MM.1S (cell line): ENCODE data around the gene TAS2R14.

ENCODE experiments used
- DNase-seq: peaks from one replicate; pipeline ENCODE4 v3.0.0-alpha.2; 2015
- H2AFZ ChIP-seq: fragments of 300-600 bp; sonication (generic); 2 replicates; pipeline ENCODE4 v1.6.0; 2016; ENCODE audit warnings: antibody characterized with exemption, low read length
- H3F3A ChIP-seq: fragments of 300-600 bp; sonication (generic); 2 replicates; pipeline ENCODE4 v1.6.1; 2016; ENCODE audit warnings: mild to moderate bottlenecking, antibody characterized with exemption, low read length, moderate library complexity, mixed read lengths; ENCODE audit not compliant: insufficient read depth
- H3K27ac ChIP-seq: fragments of 300-600 bp; sonication (generic); 2 replicates; pipeline ENCODE4 v1.5.1; 2016; ENCODE audit warnings: mild to moderate bottlenecking, low read length
- H3K27me3 ChIP-seq: fragments of 300-600 bp; sonication (generic); replicated peaks from 2 replicates; pipeline ENCODE4 v1.6.0; 2016; ENCODE audit warnings: low read length; ENCODE audit not compliant: insufficient read depth
- H3K36me3 ChIP-seq: fragments of 300-600 bp; sonication (generic); replicated peaks from 2 replicates; pipeline ENCODE4 v1.6.1; 2016; ENCODE audit warnings: mild to moderate bottlenecking, low read length, mixed read lengths; ENCODE audit not compliant: insufficient read depth
- H3K4me1 ChIP-seq: fragments of 300-600 bp; sonication (generic); 2 replicates; pipeline ENCODE4 v1.6.1; 2016; ENCODE audit warnings: low read length, mixed read lengths
- H3K4me2 ChIP-seq: fragments of 300-600 bp; sonication (generic); 2 replicates; pipeline ENCODE4 v1.6.0; 2016; ENCODE audit warnings: low read depth, low read length
- H3K4me3 ChIP-seq: fragments of 300-600 bp; sonication (generic); 2 replicates; pipeline ENCODE4 v1.5.1; 2016; ENCODE audit warnings: low read length, mixed read lengths
- H3K79me2 ChIP-seq: fragments of 300-600 bp; sonication (generic); 2 replicates; pipeline ENCODE4 v1.6.1; 2016; ENCODE audit warnings: mixed run types, low read length, mixed read lengths
- H3K9ac ChIP-seq: fragments of 300-600 bp; sonication (generic); 2 replicates; pipeline ENCODE4 v1.6.1; 2016; ENCODE audit warnings: low read length, mixed read lengths
- H3K9me2 ChIP-seq: fragments of 300-600 bp; sonication (generic); replicated peaks from 2 replicates; pipeline ENCODE4 v1.6.1; 2016; ENCODE audit warnings: mild to moderate bottlenecking, low read length, mixed read lengths; ENCODE audit not compliant: insufficient read depth
- H3K9me3 ChIP-seq: fragments of 300-600 bp; sonication (generic); replicated peaks from 2 replicates; pipeline ENCODE4 v1.6.1; 2016; ENCODE audit warnings: mild to moderate bottlenecking, low read length, mixed read lengths; ENCODE audit not compliant: insufficient read depth
- H4K20me1 ChIP-seq: fragments of 300-600 bp; sonication (generic); 2 replicates; pipeline ENCODE4 v1.6.1; 2016; ENCODE audit warnings: mild to moderate bottlenecking, low read length, moderate library complexity, mixed read lengths; ENCODE audit not compliant: insufficient read depth
- CTCF ChIP-seq: fragments of 300-600 bp; sonication (generic); IDR thresholded peaks from 2 replicates; pipeline ENCODE4 v1.5.1; 2016; ENCODE audit warnings: antibody characterized with exemption, low read length, mixed read lengths
- EZH2 ChIP-seq: fragments of 300-600 bp; sonication (generic); optimal IDR thresholded peaks from 2 replicates; pipeline ENCODE3; 2017; ENCODE audit warnings: low read depth, mild to moderate bottlenecking, antibody characterized with exemption, low read length, mixed read lengths
- EZH2phosphoT487 ChIP-seq: fragments of 300-600 bp; sonication (generic); IDR thresholded peaks from 2 replicates; pipeline ENCODE4 v1.6.1; 2018; ENCODE audit warnings: antibody characterized with exemption, low read length

TAS2R14 gene

GRCh38 chr12:10957741-10958140, 18.7 kb upstream of the TAS2R14 start:
- Histone ChIP-seq H3F3A (no peaks in the 10 kb centered on the region), H3K36me3 (no peaks in the 10 kb centered on the region), H3K9me2 (no peaks in the 10 kb centered on the region), H3K9ac (no peak overlapping the region), H3K4me2 (no peak overlapping the region), H2AFZ (no peak overlapping the region), H4K20me1 (no peaks in the 10 kb centered on the region), H3K4me1 (no peaks in the 10 kb centered on the region), H3K9me3 (no peaks in the 10 kb centered on the region), H3K79me2 (peaks cover 10% of the 10 kb centered on the region), H3K4me3 (no peak overlapping the region), H3K27me3 (no peaks in the 10 kb centered on the region), H3K27ac (no peak overlapping the region)
- no peak for TF ChIP-seq CTCF
- no peak for TF ChIP-seq EZH2phosphoT487
- TF ChIP-seq EZH2, result no peak
- no peak for DNase-seq

GRCh38 chr12:10956085-10956484, 17.0 kb upstream of the TAS2R14 start:
- no peaks in the 10 kb centered on the region for H3K36me3 ChIP-seq
- no peaks in the 10 kb centered on the region for H3K27me3 ChIP-seq
- TF ChIP-seq EZH2, result no peak
- no peak for TF ChIP-seq EZH2phosphoT487
- TF ChIP-seq CTCF, result no peak
- no peak overlapping the region for H3K4me3 ChIP-seq
- peaks cover 10% of the 10 kb centered on the region for H3K79me2 ChIP-seq
- no peaks in the 10 kb centered on the region for H3K9me3 ChIP-seq
- H3K9ac ChIP-seq, result no peak overlapping the region
- H2AFZ ChIP-seq, result no peak overlapping the region
- no peak overlapping the region for H3K27ac ChIP-seq
- H3F3A ChIP-seq, result no peaks in the 10 kb centered on the region
- no peaks in the 10 kb centered on the region for H3K4me1 ChIP-seq
- H3K4me2 ChIP-seq, result no peak overlapping the region
- DNase-seq, result no peak
- no peaks in the 10 kb centered on the region for H3K9me2 ChIP-seq
- no peaks in the 10 kb centered on the region for H4K20me1 ChIP-seq

- Histone ChIP-seq H3K27ac (no peak overlapping the region), H3K9ac (no peak overlapping the region), H3K9me2 (no peaks in the 10 kb centered on the region), H3K4me1 (no peaks in the 10 kb centered on the region), H3K36me3 (no peaks in the 10 kb centered on the region), H2AFZ (no peak overlapping the region), H3F3A (no peaks in the 10 kb centered on the region), H3K27me3 (no peaks in the 10 kb centered on the region), H3K4me2 (no peak overlapping the region), H3K79me2 (peaks cover 10% of the 10 kb centered on the region), H3K4me3 (no peak overlapping the region), H4K20me1 (no peaks in the 10 kb centered on the region), H3K9me3 (no peaks in the 10 kb centered on the region)
- TF ChIP-seq CTCF (no peak), EZH2 (no peak), EZH2phosphoT487 (no peak)
- DNase-seq, result no peak
Observed at GRCh38 chr12:10952645-10953044, 13.6 kb upstream of the TAS2R14 start.
